Smooth muscle cell (in vitro differentiated cells): Measurements from ENCODE around the gene ABCB4. TPM values are rescaled to one million over a fixed set of nuclear protein-coding genes. Genes with fewer than 3 reads are reported as not detected.

Source experiments
- DNase-seq: peaks from one replicate; lab custom pipeline; 2025; ENCODE audit not compliant: unreplicated experiment; lab: John Stamatoyannopoulos, UW
- H2AFZ ChIP-seq: fragments of 200-600 bp; sonication (generic); 2 replicates; pipeline ENCODE4 v1.6.0; 2016; ENCODE audit warnings: antibody characterized with exemption, low read depth, mild to moderate bottlenecking
- H3F3A ChIP-seq: fragments of 200-600 bp; sonication (generic); 2 replicates; pipeline ENCODE4 v1.6.0; 2017; ENCODE audit warnings: antibody characterized with exemption, low read depth
- H3K27ac ChIP-seq: fragments of 200-600 bp; sonication (generic); 2 replicates; pipeline ENCODE4 v1.5.1; 2016; ENCODE audit warnings: low read depth, mild to moderate bottlenecking
- H3K27me3 ChIP-seq: fragments of 200-600 bp; sonication (generic); 2 replicates; pipeline ENCODE4 v1.6.1; 2016; ENCODE audit warnings: low read depth, mild to moderate bottlenecking
- H3K36me3 ChIP-seq: fragments of 200-600 bp; sonication (generic); 2 replicates; pipeline ENCODE4 v1.5.1; 2016; ENCODE audit warnings: low read depth
- H3K4me1 ChIP-seq: fragments of 200-600 bp; sonication (generic); 2 replicates; pipeline ENCODE4 v1.5.1; 2016; ENCODE audit warnings: low read depth
- H3K4me2 ChIP-seq: fragments of 200-600 bp; sonication (generic); 2 replicates; pipeline ENCODE4 v1.6.0; 2016; ENCODE audit warnings: mild to moderate bottlenecking
- H3K4me3 ChIP-seq: fragments of 200-600 bp; sonication (generic); 2 replicates; pipeline ENCODE4 v1.5.1; 2016; ENCODE audit warnings: mild to moderate bottlenecking
- H3K79me2 ChIP-seq: fragments of 200-600 bp; sonication (generic); 2 replicates; pipeline ENCODE4 v1.6.0; 2016; ENCODE audit warnings: low read depth, mild to moderate bottlenecking
- H3K9ac ChIP-seq: fragments of 200-600 bp; sonication (generic); 2 replicates; pipeline ENCODE4 v1.6.0; 2016; ENCODE audit warnings: low read depth
- H3K9me3 ChIP-seq: fragments of 200-600 bp; sonication (generic); replicated peaks from 2 replicates; pipeline ENCODE4 v1.5.1; 2016; ENCODE audit warnings: low read depth
- H4K20me1 ChIP-seq: fragments of 200-600 bp; sonication (generic); 2 replicates; pipeline ENCODE4 v1.6.0; 2016; ENCODE audit warnings: low read depth
- WGBS: methylation state at CpG from one replicate; pipeline ENCODE4 v1.1.7; 2016; ENCODE audit warnings: low lambda C conversion rate; 5-methylcytosine and 5-hydroxymethylcytosine counted together
- polyA plus RNA-seq: library from polyadenylated mRNA; unstranded; fragments of >200 nt; fragmentation: Nextera tagmentation; extraction: Ambion mirVana; gene quantifications from 2 replicates; pipeline ENCODE4 v1.2.1, GENCODE V29; 2016
- total RNA-seq: library from RNA; depleted of rRNA; stranded (reverse); fragments of >200 nt; gene quantifications from 2 replicates; pipeline ENCODE4 v1.2.3, GENCODE V29; 2014
- TF ChIP-seq, protein P1 (sequence below): fragments of 200-600 bp; sonication (generic); IDR thresholded peaks from 2 replicates; pipeline ENCODE4 v1.5.1; 2017; ENCODE audit warnings: borderline replicate concordance, mild to moderate bottlenecking, antibody characterized with exemption; ENCODE audit not compliant: insufficient read depth, poor library complexity, severe bottlenecking

The ABCB4 gene
- total RNA-seq (0.40 and 1.3 TPM in 2 replicates), polyA plus RNA-seq (1.1 and 1.6 TPM in 2 replicates)

DNA sequence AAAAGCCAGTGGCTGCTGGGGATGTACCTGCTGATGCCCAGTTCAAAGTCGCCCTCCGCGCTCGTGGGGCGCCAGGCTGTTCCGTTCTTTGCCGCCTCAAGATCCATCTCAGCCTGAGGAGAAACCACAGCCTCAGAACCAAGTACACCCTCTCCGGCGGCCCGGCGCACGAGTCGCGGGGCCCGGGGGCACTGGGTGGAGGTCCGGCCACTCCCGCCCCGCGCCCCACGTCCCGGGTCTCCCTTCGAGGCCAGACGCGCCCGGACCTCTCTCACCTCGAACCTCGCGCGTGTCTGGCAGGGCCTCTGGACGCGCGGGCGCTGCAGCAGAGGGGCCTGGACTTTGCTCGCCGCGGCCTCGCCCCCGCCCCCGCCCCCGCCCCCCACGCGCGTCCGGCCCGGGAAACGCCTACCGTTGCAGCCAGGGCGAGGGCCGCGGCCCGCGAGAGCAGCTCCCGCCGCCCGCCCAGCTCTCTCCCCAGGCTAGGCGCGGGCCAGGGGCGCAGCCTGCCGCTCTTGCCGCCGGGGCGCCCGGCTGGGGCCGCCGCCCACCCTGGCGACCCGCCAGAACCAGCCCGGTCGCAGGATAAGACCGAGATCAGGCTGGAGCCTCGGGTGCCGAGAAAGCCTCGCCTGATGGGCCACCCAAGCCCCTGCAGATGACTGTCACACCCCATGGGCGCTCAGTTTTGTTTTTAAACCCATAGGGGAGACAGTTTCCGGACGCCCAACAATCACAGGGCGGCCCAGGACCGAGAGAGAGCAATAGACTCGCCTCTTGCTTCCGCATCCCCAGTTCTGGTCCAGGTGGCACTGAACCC, at the start of gene ABCB4:
Gene ABCB4 (minus strand): TSS at position 322 of the 820 bp plus-strand sequence. CDS start 215 bp downstream, at position 107.
- TF ChIP-seq, protein P1, sequence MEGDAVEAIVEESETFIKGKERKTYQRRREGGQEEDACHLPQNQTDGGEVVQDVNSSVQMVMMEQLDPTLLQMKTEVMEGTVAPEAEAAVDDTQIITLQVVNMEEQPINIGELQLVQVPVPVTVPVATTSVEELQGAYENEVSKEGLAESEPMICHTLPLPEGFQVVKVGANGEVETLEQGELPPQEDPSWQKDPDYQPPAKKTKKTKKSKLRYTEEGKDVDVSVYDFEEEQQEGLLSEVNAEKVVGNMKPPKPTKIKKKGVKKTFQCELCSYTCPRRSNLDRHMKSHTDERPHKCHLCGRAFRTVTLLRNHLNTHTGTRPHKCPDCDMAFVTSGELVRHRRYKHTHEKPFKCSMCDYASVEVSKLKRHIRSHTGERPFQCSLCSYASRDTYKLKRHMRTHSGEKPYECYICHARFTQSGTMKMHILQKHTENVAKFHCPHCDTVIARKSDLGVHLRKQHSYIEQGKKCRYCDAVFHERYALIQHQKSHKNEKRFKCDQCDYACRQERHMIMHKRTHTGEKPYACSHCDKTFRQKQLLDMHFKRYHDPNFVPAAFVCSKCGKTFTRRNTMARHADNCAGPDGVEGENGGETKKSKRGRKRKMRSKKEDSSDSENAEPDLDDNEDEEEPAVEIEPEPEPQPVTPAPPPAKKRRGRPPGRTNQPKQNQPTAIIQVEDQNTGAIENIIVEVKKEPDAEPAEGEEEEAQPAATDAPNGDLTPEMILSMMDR: no peak
- Histone ChIP-seq H3K27ac (peak within 1 kb of the TSS; percentile 33), H3K4me3 (peak within 1 kb of the TSS; percentile 50), H3K4me1 (peaks cover 10% of the 10 kb centered on the region), H3F3A (no peaks in the 10 kb centered on the region), H3K9me3 (no peaks in the 10 kb centered on the region), H4K20me1 (no peaks in the 10 kb centered on the region), H3K27me3 (peaks cover 57% of the 10 kb centered on the region), H3K79me2 (no peaks in the 10 kb centered on the region), H3K4me2 (peak within 1 kb of the TSS; percentile 87), H3K36me3 (no peaks in the 10 kb centered on the region), H3K9ac (peak within 1 kb of the TSS; percentile 72), H2AFZ (peak within 1 kb of the TSS; percentile 89)
- no peak for DNase-seq
- WGBS: 5% methylated on average over 54 of the region's 80 CpGs

DNA sequence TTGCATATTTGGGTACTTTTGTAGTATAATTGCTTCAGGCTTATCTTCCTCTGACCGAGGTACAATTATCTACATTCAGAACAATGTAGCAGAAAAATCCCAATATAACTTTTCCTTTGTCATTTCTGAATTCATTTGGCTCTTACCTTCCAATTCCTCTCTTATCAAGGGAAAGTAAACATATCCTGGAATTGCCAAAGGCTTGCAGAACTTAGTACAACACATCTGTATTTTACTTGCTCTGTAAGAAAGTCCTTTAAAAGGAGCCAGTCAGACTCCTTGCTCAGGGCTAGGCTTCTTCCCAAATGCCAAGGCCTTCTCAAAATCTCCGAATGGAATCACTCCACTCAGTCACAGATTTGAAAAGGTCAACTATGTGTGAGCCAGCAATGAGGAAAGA, 43.3 kb upstream of the ABCB4 start:
- TF ChIP-seq, protein P1: no peak
- 94% methylated on average over 2 of the region's 2 CpGs for WGBS
- H3K9ac ChIP-seq: no peak overlapping the region
- DNase-seq: no peak
- no peaks in the 10 kb centered on the region for H3K79me2 ChIP-seq
- H3F3A ChIP-seq: no peaks in the 10 kb centered on the region
- no peak overlapping the region for H3K27ac ChIP-seq
- no peak overlapping the region for H2AFZ ChIP-seq
- H3K27me3 ChIP-seq: no peaks in the 10 kb centered on the region
- H3K4me1 ChIP-seq: no peaks in the 10 kb centered on the region
- no peaks in the 10 kb centered on the region for H3K36me3 ChIP-seq
- H4K20me1 ChIP-seq: no peaks in the 10 kb centered on the region
- H3K4me2 ChIP-seq: no peak overlapping the region
- H3K4me3 ChIP-seq: no peak overlapping the region
- no peaks in the 10 kb centered on the region for H3K9me3 ChIP-seq

DNA sequence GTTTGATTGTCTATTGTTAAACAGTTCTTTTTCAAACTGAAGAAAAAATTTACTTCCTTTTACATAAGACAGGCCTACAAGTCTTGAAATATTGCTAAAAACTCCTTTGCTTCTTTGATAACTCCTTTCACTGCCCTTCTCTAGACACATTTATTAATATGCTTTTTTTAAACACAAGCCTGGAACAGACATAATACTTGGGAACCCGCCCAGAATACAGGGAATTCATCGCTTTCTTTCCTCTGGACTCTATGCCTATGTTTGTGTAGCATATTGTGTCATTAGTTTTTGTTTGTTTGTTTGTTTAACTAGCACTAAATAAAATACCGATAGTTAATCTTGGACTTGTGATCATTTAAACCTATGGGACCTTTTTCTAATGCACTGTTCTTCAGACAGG, 42.4 kb upstream of the ABCB4 start:
- H2AFZ ChIP-seq: no peak overlapping the region
- no peaks in the 10 kb centered on the region for H3K79me2 ChIP-seq
- no peak overlapping the region for H3K4me3 ChIP-seq
- no peaks in the 10 kb centered on the region for H3K27me3 ChIP-seq
- TF ChIP-seq, protein P1: no peak
- WGBS: 93% methylated on average over 3 of the region's 3 CpGs
- no peak overlapping the region for H3K27ac ChIP-seq
- no peaks in the 10 kb centered on the region for H4K20me1 ChIP-seq
- no peaks in the 10 kb centered on the region for H3K9me3 ChIP-seq
- H3K9ac ChIP-seq: no peak overlapping the region
- H3K36me3 ChIP-seq: no peaks in the 10 kb centered on the region
- H3F3A ChIP-seq: no peaks in the 10 kb centered on the region
- no peak for DNase-seq
- no peak overlapping the region for H3K4me2 ChIP-seq
- H3K4me1 ChIP-seq: no peaks in the 10 kb centered on the region
